Suprapubic skin (tissue), 4 donors: ENCODE results near the gene SMC6. TPM values are rescaled to one million over a fixed set of nuclear protein-coding genes. Genes with fewer than 3 reads are reported as not detected.

Experiments
- DNase-seq, 2 donors: peaks; one replicate each; pipeline ENCODE4 v3.0.0-alpha.2; 2019; ENCODE audit warnings: low spot score in 2 of 2
- H3K27ac ChIP-seq: fragments of 200-600 bp; sonication (generic); one replicate; pipeline ENCODE4 v1.5.1; 2019
- H3K27me3 ChIP-seq: fragments of 200-600 bp; sonication (generic); one replicate; pipeline ENCODE4 v1.5.1; 2019
- H3K36me3 ChIP-seq: fragments of 200-600 bp; sonication (generic); one replicate; pipeline ENCODE4 v1.5.1; 2019
- H3K4me1 ChIP-seq: fragments of 200-600 bp; sonication (generic); one replicate; pipeline ENCODE4 v1.5.1; 2019
- H3K4me3 ChIP-seq: fragments of 200-600 bp; sonication (generic); one replicate; pipeline ENCODE4 v1.5.1; 2019; ENCODE audit warnings: mild to moderate bottlenecking
- H3K9me3 ChIP-seq: fragments of 200-600 bp; sonication (generic); one replicate; pipeline ENCODE4 v1.5.1; 2019
- CTCF ChIP-seq, 2 donors: fragments of 200-600 bp in 1 of 2; fragments of 450-650 bp in 1 of 2; sonication (generic) in 1 of 2; IDR thresholded peaks; one replicate each; pipeline ENCODE4 v1.5.1; 2016 to 2019; ENCODE audit warnings: antibody characterized with exemption in 2 of 2, mild to moderate bottlenecking in 1 of 2, moderate library complexity in 1 of 2
- EP300 ChIP-seq: sonication (generic); formaldehyde crosslinking; IDR thresholded peaks from one replicate; pipeline ENCODE4 v1.6.1; 2017; ENCODE audit warnings: antibody characterized with exemption
- POLR2A ChIP-seq, 2 donors: fragments of 450-650 bp; IDR thresholded peaks; one replicate each; pipeline ENCODE4 v1.6.1; 2017; ENCODE audit warnings: antibody characterized with exemption in 2 of 2, mild to moderate bottlenecking in 2 of 2, moderate library complexity in 2 of 2
- POLR2AphosphoS5 ChIP-seq, 3 donors: sonication (generic); formaldehyde crosslinking; IDR thresholded peaks; one replicate each; pipeline ENCODE4 v1.6.1; 2017; ENCODE audit warnings: antibody characterized with exemption in 3 of 3
- WGBS: methylation state at CpG from one replicate; pipeline ENCODE4 v1.1.5; 2018; 5-methylcytosine and 5-hydroxymethylcytosine counted together
- total RNA-seq, 4 donors: library from RNA; depleted of rRNA; stranded (reverse); fragments of >200 nt; gene quantifications; one replicate each; pipeline ENCODE4 v1.1.0, GENCODE V29; 2016

Gene SMC6
- total RNA-seq, 4 donors from 2014 or later: 22.5 to 34.0 (median 26.9) TPM

- TF ChIP-seq EP300 (no peak), POLR2AphosphoS5 (IDR thresholded peaks at IDR 0.05) (no peak), POLR2A (IDR thresholded peaks at IDR 0.05) (no peak)
- H3K27me3 ChIP-seq: no peaks in the 10 kb centered on the region
- H3K27ac ChIP-seq: no peak overlapping the region
- no peaks in the 10 kb centered on the region for H3K9me3 ChIP-seq
- peaks cover 2% of the 10 kb centered on the region for H3K4me1 ChIP-seq
- H3K4me3 ChIP-seq: no peak overlapping the region
- 82% methylated on average over 1 of the region's 1 CpG for WGBS
- no peak for DNase-seq
- no peaks in the 10 kb centered on the region for H3K36me3 ChIP-seq
Observed at GRCh38 chr2:17615147-17615546, 138.5 kb downstream of the SMC6 start.

- no peak for DNase-seq
- Histone ChIP-seq H3K4me1 (no peaks in the 10 kb centered on the region), H3K9me3 (no peaks in the 10 kb centered on the region), H3K36me3 (no peaks in the 10 kb centered on the region), H3K27me3 (no peaks in the 10 kb centered on the region), H3K4me3 (no peak overlapping the region), H3K27ac (no peak overlapping the region)
- TF ChIP-seq POLR2A (IDR thresholded peaks at IDR 0.05) (no peak), EP300 (no peak), CTCF (IDR thresholded peaks at IDR 0.05) (no peak), POLR2AphosphoS5 (IDR thresholded peaks at IDR 0.05) (no peak)
- 95% methylated on average over 4 of the region's 4 CpGs for WGBS
Observed at GRCh38 chr2:17614174-17614930, 139.3 kb downstream of the SMC6 start.

Other genes starting within 250 kb of the SMC6 start
- under 1 TPM in 3 of 4 donors, not detected in 1; 0.11 to 0.89 (median 0.18) TPM for gene RAD51AP2, start 235.4 kb downstream of the SMC6 start, total RNA-seq
- gene VSNL1, start 213.1 kb downstream of the SMC6 start, total RNA-seq: 10 to 100 TPM in 3 of 4 donors, 1 to 10 TPM in 1; 6.0 to 18.8 (median 15.2) TPM
- gene GEN1, start 328 bp upstream of the SMC6 start, total RNA-seq: 10 to 100 TPM in 3 of 4 donors, 1 to 10 TPM in 1; 8.9 to 15.2 (median 11.6) TPM
- gene MSGN1, start 62.6 kb upstream of the SMC6 start, total RNA-seq: not detected
- gene KCNS3, start 124.9 kb upstream of the SMC6 start, total RNA-seq: 10 to 100 TPM; 16.2 to 34.8 (median 22.6) TPM